SK-N-SH treated with all-trans-retinoic acid at 6 μM for 48 hours (cell line): ENCODE data around the gene AJUBA.

Experiments used
- ARNTL ChIP-seq: fragments of 450-650 bp; formaldehyde crosslinking; IDR thresholded peaks from 2 replicates; pipeline ENCODE4 v1.5.0; 2020; ENCODE audit warnings: low read depth, mild to moderate bottlenecking, moderate library complexity, borderline replicate concordance
- BACH2 ChIP-seq: fragments of 250-450 bp; sonication (Bioruptor Pico); IDR thresholded peaks from 2 replicates; pipeline ENCODE4 v1.9.0; 2021; ENCODE audit warnings: mild to moderate bottlenecking, borderline replicate concordance
- CSDC2 ChIP-seq: fragments of 250-450 bp; sonication (Bioruptor Pico); IDR thresholded peaks from 2 replicates; pipeline ENCODE4 v1.5.0; 2020; ENCODE audit warnings: mild to moderate bottlenecking, moderate library complexity
- ESRRG ChIP-seq: fragments of 250-450 bp; sonication (Bioruptor Pico); IDR thresholded peaks from 2 replicates; pipeline ENCODE4 v1.6.1; 2021; ENCODE audit warnings: mild to moderate bottlenecking
- OSR1 ChIP-seq: fragments of 250-450 bp; sonication (Bioruptor Pico); IDR thresholded peaks from 2 replicates; pipeline ENCODE4 v1.8.0; 2022; ENCODE audit warnings: moderate library complexity, mild to moderate bottlenecking, inconsistent platforms
- PPARA ChIP-seq: fragments of 250-450 bp; sonication (Bioruptor Pico); IDR thresholded peaks from 2 replicates; pipeline ENCODE4 v1.5.0; 2020; ENCODE audit warnings: mild to moderate bottlenecking, borderline replicate concordance
- SNAI2 ChIP-seq: fragments of 250-450 bp; sonication (Bioruptor Pico); IDR thresholded peaks from 2 replicates; pipeline ENCODE4 v1.5.0; 2020; ENCODE audit warnings: mild to moderate bottlenecking, moderate library complexity
- TOX ChIP-seq: fragments of 250-450 bp; sonication (Bioruptor Pico); IDR thresholded peaks from 2 replicates; pipeline ENCODE4 v1.8.0; 2021; ENCODE audit warnings: mild to moderate bottlenecking, moderate library complexity, borderline replicate concordance
- ZC3H10 ChIP-seq: fragments of 250-450 bp; sonication (Bioruptor Pico); IDR thresholded peaks from 2 replicates; pipeline ENCODE4 v1.5.1; 2021; ENCODE audit warnings: mild to moderate bottlenecking, moderate library complexity
- ZFP30 ChIP-seq: fragments of 450-650 bp; formaldehyde crosslinking; IDR thresholded peaks from 2 replicates; pipeline ENCODE4 v1.5.0; 2022; ENCODE audit warnings: mild to moderate bottlenecking, moderate library complexity
- ZNF8 ChIP-seq: fragments of 450-650 bp; formaldehyde crosslinking; IDR thresholded peaks from 2 replicates; pipeline ENCODE4 v1.5.0; 2020; ENCODE audit warnings: mild to moderate bottlenecking, moderate library complexity
- TF ChIP-seq, protein P1 (sequence below): fragments of 250-450 bp; sonication (Bioruptor Pico); IDR thresholded peaks from 2 replicates; pipeline ENCODE4 v1.8.0; 2020; ENCODE audit warnings: mild to moderate bottlenecking, moderate library complexity, borderline replicate concordance
- TF ChIP-seq, protein P2 (sequence below): fragments of 250-450 bp; sonication (Bioruptor Pico); IDR thresholded peaks from 2 replicates; pipeline ENCODE4 v1.5.1; 2021; ENCODE audit warnings: mild to moderate bottlenecking, moderate library complexity

DNA sequence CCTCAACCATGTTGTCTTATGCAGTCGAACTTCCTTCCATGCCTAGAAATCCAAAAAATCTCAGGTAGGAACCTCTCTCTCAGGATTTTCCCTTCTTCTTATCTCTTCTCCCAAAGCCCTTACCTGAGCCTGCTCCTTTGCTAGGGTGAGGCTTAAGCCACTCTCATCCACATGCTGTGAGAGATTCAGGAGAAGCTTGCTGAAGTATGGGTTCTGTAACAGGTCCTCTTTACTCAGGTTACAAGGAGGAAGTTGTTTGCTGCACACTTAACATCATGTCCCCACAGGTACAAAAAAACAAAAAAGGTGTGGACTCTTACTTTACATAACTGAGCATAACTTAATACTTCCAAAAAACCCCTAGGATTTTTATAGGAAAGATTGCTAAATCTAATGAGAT, 29.9 kb downstream of the AJUBA start:
- no peak for TF ChIP-seq CSDC2
- TF ChIP-seq BACH2 (CRISPR knock-in tag): no peak
- TF ChIP-seq, protein P1, sequence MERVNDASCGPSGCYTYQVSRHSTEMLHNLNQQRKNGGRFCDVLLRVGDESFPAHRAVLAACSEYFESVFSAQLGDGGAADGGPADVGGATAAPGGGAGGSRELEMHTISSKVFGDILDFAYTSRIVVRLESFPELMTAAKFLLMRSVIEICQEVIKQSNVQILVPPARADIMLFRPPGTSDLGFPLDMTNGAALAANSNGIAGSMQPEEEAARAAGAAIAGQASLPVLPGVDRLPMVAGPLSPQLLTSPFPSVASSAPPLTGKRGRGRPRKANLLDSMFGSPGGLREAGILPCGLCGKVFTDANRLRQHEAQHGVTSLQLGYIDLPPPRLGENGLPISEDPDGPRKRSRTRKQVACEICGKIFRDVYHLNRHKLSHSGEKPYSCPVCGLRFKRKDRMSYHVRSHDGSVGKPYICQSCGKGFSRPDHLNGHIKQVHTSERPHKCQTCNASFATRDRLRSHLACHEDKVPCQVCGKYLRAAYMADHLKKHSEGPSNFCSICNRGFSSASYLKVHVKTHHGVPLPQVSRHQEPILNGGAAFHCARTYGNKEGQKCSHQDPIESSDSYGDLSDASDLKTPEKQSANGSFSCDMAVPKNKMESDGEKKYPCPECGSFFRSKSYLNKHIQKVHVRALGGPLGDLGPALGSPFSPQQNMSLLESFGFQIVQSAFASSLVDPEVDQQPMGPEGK (CRISPR knock-in tag): no peak
- TF ChIP-seq ZC3H10 (CRISPR knock-in tag): no peak
- TF ChIP-seq PPARA (CRISPR knock-in tag): no peak
- no peak for TF ChIP-seq ZFP30
- TF ChIP-seq ESRRG: no peak
- no peak for TF ChIP-seq ARNTL (CRISPR knock-in tag)
- TF ChIP-seq SNAI2: no peak
- no peak for TF ChIP-seq OSR1
- TF ChIP-seq, protein P2, sequence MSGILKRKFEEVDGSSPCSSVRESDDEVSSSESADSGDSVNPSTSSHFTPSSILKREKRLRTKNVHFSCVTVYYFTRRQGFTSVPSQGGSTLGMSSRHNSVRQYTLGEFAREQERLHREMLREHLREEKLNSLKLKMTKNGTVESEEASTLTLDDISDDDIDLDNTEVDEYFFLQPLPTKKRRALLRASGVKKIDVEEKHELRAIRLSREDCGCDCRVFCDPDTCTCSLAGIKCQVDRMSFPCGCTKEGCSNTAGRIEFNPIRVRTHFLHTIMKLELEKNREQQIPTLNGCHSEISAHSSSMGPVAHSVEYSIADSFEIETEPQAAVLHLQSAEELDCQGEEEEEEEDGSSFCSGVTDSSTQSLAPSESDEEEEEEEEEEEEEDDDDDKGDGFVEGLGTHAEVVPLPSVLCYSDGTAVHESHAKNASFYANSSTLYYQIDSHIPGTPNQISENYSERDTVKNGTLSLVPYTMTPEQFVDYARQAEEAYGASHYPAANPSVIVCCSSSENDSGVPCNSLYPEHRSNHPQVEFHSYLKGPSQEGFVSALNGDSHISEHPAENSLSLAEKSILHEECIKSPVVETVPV (CRISPR knock-in tag): no peak
- no peak for TF ChIP-seq TOX (CRISPR knock-in tag)
- no peak for TF ChIP-seq ZNF8 (CRISPR knock-in tag)
